Calu3 (cell line): ENCODE measurements around the gene SPINK13. TPM values are rescaled to one million over a fixed set of nuclear protein-coding genes. Genes with fewer than 3 reads are reported as not detected.

Source experiments
- BruUV-seq: library from RNA; stranded (reverse); fragments of 400-500 nt; replicated peaks from 2 replicates; lab custom pipeline; 2021; lab: Mats Ljungman, UMichigan
- CTCF ChIA-PET: fragments of 300-600 bp; sonication (Branson Sonifier 250); formaldehyde crosslinking; loops from one replicate; lab custom pipeline; 2022; ENCODE audit warnings: antibody characterized with exemption; lab: Charles Lee
- DNase-seq: peaks from one replicate; pipeline ENCODE4 v3.0.0; 2022
- H3K27ac Mint-ChIP-seq: one replicate; pipeline ENCODE4 v1.8.0; 2022; ENCODE audit warnings: mixed read lengths; ENCODE audit not compliant: unreplicated experiment
- H3K27me3 Mint-ChIP-seq: one replicate; pipeline ENCODE4 v1.8.0; 2022; ENCODE audit warnings: mixed read lengths; ENCODE audit not compliant: unreplicated experiment
- H3K36me3 Mint-ChIP-seq: one replicate; pipeline ENCODE4 v1.8.0; 2022; ENCODE audit warnings: mild to moderate bottlenecking, moderate library complexity, mixed read lengths; ENCODE audit not compliant: insufficient read depth, unreplicated experiment
- H3K4me1 Mint-ChIP-seq: one replicate; pipeline ENCODE4 v1.8.0; 2022; ENCODE audit warnings: mild to moderate bottlenecking, low read depth, mixed read lengths; ENCODE audit not compliant: unreplicated experiment
- H3K4me3 Mint-ChIP-seq: one replicate; pipeline ENCODE4 v1.8.0; 2022; ENCODE audit warnings: mild to moderate bottlenecking, low read depth, moderate library complexity, mixed read lengths; ENCODE audit not compliant: unreplicated experiment
- H3K9me3 Mint-ChIP-seq: one replicate; pipeline ENCODE4 v1.8.0; 2022; ENCODE audit warnings: low read depth, mixed read lengths; ENCODE audit not compliant: unreplicated experiment
- CTCF ChIP-seq: fragments of 200-600 bp; IDR thresholded peaks from one replicate; pipeline ENCODE4 v1.8.0; 2022; ENCODE audit warnings: antibody characterized with exemption; ENCODE audit not compliant: unreplicated experiment
- intact Hi-C: fragments of 100-400 bp; cut with micrococcal nuclease; formaldehyde crosslinking; loops from one replicate; pipeline ENCODE4 v1.10.0; 2022; ENCODE audit not compliant: unreplicated experiment
- total RNA-seq: library from RNA; stranded (reverse); gene quantifications from 2 replicates; pipeline ENCODE4 v1.2.3, GENCODE V29; 2022

The SPINK13 gene
- total RNA-seq, 1 experiment from 2014 or later, result not detected

DNA sequence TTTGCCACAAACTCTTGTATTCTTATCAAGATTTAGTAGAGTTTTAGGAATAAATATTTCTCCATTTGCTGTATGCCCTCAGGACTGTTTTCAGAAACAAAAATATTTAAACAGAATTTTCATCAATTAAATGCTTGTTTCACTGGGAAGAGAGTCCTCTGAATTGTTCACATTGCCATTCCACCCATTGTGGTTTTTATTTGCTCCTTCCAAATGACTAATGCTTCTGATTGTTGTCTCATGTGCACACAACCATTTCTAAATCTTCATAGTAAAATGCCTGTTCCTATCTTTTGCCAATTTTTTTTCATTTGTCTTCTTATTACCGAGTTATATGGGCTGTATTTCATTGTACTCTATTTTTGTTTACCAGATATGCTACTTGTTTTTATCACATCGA, 19.7 kb upstream of the SPINK13 start:
- intact Hi-C loops, result no loop called here
- DNase-seq, result no peak
- no peak for TF ChIP-seq CTCF
- CTCF ChIA-PET, result no interaction called here
- H3K4me1 Mint-ChIP-seq, result no peaks in the 10 kb centered on the region
- no peak overlapping the region for H3K27ac Mint-ChIP-seq
- H3K4me3 Mint-ChIP-seq, result no peak overlapping the region
- no TSS peak for BruUV-seq
- no peaks in the 10 kb centered on the region for H3K27me3 Mint-ChIP-seq
- H3K9me3 Mint-ChIP-seq, result no peaks in the 10 kb centered on the region
- no peaks in the 10 kb centered on the region for H3K36me3 Mint-ChIP-seq

DNA sequence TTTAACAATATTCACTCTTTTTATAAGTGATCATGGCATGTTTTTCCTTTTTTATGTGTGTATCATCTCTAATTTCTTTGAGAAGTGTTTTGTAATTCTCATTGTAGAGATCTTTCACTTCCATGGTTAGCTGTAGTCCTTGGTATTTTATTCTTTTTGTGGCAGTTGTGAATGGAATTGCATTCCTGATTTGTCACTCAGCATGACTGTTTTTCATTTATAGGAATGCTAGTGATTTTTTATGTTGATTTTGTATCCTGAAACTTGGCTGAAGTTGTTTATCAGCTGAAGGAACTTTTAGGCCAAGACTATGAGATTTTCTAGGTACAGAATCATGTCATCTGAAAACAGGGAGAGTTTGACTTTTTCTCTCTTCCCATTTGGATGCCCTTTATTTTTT, 13.1 kb upstream of the SPINK13 start:
- H3K4me3 Mint-ChIP-seq, result no peak overlapping the region

DNA sequence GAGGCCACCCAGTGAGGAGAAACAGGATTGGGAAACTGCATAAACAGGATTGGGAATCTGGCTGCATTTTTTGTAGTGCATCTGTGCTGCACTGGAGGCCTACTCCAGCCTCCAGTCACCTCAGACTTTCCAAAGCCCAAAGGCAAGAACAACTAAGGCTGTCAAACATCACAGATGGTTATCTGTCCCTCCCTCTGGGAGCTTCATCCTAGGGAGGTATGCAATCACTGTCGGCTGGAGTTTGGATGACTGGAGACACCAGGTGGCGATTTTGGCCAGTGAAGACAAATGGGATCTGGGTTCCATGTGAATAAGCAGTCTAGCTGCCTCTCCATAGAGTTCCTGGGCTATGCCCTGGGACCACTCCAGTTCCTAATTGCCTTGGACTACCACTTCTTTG, 9.3 kb upstream of the SPINK13 start:
- Mint-ChIP-seq H3K4me3 (no peak overlapping the region), H3K9me3 (peaks cover 2% of the 10 kb centered on the region), H3K27ac (no peak overlapping the region), H3K36me3 (no peaks in the 10 kb centered on the region), H3K27me3 (no peaks in the 10 kb centered on the region), H3K4me1 (no peaks in the 10 kb centered on the region)
- CTCF ChIA-PET, result no interaction called here
- BruUV-seq, result no TSS peak
- intact Hi-C loops, result no loop called here
- no peak for DNase-seq
- TF ChIP-seq CTCF, result no peak

More for the DNA sequence above, 13.1 kb upstream of the SPINK13 start:
- CTCF ChIA-PET, result no interaction called here
- no peak for TF ChIP-seq CTCF
- Mint-ChIP-seq H3K36me3 (no peaks in the 10 kb centered on the region), H3K27ac (no peak overlapping the region), H3K9me3 (no peaks in the 10 kb centered on the region), H3K4me1 (no peaks in the 10 kb centered on the region), H3K27me3 (no peaks in the 10 kb centered on the region)
- DNase-seq, result no peak
- intact Hi-C loops, result no loop called here
- no TSS peak for BruUV-seq

DNA sequence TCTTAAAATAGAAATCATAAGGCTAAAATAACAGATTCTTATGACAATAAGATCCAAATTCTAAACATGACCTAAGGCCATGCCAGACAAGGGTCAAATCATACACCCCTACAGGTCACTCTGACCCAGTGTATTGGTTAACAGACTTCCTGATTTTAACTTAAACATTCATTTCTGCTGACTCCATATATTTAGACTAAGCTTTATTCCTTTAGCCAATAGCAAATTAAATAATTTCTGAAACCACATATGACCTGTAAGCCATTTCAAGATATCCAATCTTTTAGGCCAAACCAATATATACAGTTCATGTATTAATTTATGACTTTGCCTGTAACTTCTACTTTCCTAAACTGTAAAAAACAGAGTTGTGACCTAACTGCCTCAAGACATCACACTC, 7.4 kb upstream of the SPINK13 start:
- intact Hi-C loops, result no loop called here
- Mint-ChIP-seq H3K27me3 (no peaks in the 10 kb centered on the region), H3K4me1 (no peaks in the 10 kb centered on the region), H3K9me3 (peaks cover 8% of the 10 kb centered on the region), H3K27ac (no peak overlapping the region), H3K36me3 (no peaks in the 10 kb centered on the region), H3K4me3 (no peak overlapping the region)
- CTCF ChIA-PET, result no interaction called here
- DNase-seq, result no peak
- TF ChIP-seq CTCF, result no peak
- BruUV-seq, result no TSS peak
